Measurements from ENCODE around the gene PHF21A.

DNA sequence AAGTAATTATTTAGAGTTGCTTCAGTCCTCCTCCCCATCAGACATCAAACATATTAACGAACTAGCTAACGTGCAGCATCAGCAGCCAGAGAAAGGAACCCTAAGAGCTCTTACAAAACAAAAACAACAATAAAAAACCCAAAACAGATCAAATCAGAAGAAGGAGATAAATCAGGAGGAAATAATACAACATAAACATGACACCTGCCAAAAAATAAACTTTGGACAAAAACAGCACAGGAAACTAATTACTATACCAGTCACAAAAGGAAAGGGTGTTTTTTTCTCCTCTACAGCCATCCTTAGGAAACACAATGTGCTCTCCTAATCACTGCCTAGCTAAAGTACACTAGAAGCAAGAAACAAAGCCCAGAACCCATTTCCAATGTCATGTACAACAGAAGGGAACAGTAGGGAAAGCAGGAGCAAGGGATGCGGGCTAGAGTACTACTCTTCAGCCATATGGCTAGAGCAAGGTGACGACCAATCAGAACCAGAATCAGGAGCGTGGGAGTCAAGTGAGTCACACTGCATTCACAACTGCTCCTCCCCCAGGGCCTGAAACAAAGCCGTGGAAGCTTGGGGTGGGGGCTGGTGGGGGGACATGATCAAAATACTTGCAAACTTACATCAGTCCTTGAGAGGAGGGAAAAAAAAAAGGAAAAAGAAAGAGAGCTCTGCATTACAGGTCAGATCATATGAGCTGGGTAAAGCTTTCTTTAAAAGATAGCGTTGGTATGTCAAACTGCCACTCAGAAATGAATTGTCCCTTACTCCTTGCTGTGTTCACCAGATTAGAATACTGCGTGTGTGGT lies 138.4 kb downstream of the PHF21A start:
- TF ChIP-seq CTCF (IDR thresholded peaks at IDR 0.05) (no peak), POLR2A (IDR thresholded peaks at IDR 0.05) (no peak)
